Activated CD4-positive, CD25-positive, alpha-beta regulatory T cell treated with anti-CD3 and anti-CD28 coated beads, Interleukin-2, amount 50 U/mL, for 72 hours (primary cell): ENCODE measurements around the gene FAAP20.

Experiments
- DNase-seq: peaks from one replicate; pipeline ENCODE4 v3.0.0; 2021

The FAAP20 gene

DNA sequence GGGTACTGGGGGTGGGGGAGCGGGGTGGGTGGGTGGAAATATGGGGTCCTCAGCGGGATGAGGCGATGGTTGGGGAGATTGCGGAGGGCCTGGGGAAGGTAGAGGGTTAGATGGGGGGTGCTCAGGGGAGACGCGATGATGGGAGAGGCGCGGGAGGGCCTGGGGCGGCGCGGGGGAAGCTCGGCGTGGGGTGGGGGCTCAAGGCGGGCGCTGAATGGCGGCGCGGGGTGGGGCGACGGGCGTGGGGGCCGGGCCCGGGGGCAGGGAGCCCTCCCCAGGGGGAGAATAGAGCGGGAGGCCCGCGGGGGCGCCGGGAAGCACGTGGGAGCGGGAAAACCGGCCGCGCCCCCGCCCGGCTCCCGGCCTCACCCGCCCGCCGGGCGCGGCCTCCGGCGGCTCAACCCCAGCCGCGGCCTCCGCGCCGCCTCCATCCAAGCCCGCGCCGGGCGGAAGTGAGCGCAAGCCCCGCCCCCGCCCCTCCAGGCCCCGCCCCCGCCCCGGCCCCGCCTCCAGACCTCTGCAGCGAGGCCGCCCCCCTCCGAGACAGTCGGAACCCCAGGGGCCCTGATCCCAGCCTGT is at the start of gene FAAP20:
TSS of gene FAAP20 (minus strand) at position 454 of the 579 bp plus-strand sequence. CDS start at position 431, 23 bp downstream.
- no peak for DNase-seq

GRCh38 chr1:2242814-2243725 is 48.5 kb upstream of the FAAP20 start:
- no peak for DNase-seq

GRCh38 chr1:2241820-2242219 is 47.2 kb upstream of the FAAP20 start:
- DNase-seq: no peak

- no peak for DNase-seq
These were observed 45.9 kb upstream of the FAAP20 start for GRCh38 chr1:2240270-2241156.

GRCh38 chr1:2239384-2239985 is 44.9 kb upstream of the FAAP20 start:
- no peak for DNase-seq

DNA sequence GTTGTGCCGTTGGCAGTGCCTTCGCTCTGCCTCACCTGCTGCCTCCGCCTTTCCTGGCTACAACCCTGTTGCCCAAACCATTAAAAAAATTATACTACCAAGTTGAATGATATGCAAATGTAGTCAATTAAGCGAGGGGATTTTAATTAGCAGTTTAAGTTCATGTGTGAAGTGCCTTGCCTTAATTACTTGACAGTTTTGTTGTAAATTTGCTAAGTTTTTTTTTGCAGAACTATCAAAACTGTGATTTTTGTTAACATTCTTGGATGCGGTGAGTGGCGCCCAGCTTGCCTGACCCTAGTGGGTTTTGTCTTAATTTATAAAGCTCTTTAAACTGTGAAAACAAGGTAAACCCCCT is 44.4 kb upstream of the FAAP20 start:
- no peak for DNase-seq

GRCh38 chr1:2238361-2239012 is 43.9 kb upstream of the FAAP20 start:
- DNase-seq: no peak

DNA sequence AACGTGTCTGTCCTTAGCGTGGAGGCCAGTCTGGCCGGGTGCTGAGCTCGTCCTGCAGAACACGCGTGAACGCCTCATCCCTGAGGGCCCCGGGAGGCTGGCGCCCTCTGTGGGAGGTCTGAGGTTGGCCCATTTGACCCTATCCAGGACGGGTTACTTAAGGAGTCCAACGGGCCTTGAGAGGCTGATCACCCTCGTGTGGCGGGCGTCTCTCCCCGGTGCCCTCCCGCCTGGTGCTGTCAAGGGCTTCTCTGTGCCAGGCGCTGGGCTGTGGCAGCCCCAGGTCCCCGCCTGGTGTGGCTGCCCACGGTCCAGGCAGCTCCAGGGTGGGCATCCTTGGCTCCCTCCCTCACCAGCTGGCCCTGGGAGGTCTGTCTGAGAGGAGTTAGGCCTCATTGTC is 43.2 kb upstream of the FAAP20 start:
- DNase-seq: no peak

GRCh38 chr1:2236695-2237677 is 42.4 kb upstream of the FAAP20 start:
- DNase-seq: peak; percentile 50

DNA sequence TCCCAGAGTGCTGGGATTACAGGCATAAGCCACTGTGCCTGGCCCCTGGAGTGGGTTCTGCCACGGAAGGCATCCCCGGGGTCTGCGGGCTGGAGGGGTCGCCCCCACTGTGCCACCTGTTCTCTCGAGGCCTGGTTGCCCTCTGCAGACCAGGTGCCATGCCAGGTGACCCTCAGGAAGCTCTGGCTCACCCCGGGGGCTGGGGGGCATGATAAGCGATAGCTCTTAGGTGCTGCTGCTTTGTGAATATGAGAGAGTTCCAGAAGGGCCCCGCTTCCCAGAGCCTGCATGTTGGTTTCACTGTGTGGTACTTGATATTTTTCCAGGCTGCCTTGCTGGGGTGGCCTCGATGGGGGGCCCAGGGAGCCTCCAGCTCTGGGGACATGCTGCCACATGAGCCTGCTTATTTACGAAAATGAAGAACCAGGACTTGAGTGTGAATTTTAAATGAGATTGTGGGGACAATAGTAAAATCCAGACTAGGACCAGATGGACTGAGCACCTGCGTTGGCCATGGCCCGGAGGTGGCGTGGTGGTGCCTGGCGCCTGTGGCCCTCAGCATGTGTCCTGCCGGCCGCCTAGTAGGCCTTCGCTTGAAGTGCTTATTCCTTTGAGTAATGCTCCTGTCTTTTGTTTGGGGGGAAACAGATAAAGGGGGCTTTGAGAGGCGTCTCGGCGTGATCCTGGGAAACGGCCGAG is 40.9 kb upstream of the FAAP20 start:
- no peak for DNase-seq

GRCh38 chr1:2234762-2235113 is 40.2 kb upstream of the FAAP20 start:
- no peak for DNase-seq

DNA sequence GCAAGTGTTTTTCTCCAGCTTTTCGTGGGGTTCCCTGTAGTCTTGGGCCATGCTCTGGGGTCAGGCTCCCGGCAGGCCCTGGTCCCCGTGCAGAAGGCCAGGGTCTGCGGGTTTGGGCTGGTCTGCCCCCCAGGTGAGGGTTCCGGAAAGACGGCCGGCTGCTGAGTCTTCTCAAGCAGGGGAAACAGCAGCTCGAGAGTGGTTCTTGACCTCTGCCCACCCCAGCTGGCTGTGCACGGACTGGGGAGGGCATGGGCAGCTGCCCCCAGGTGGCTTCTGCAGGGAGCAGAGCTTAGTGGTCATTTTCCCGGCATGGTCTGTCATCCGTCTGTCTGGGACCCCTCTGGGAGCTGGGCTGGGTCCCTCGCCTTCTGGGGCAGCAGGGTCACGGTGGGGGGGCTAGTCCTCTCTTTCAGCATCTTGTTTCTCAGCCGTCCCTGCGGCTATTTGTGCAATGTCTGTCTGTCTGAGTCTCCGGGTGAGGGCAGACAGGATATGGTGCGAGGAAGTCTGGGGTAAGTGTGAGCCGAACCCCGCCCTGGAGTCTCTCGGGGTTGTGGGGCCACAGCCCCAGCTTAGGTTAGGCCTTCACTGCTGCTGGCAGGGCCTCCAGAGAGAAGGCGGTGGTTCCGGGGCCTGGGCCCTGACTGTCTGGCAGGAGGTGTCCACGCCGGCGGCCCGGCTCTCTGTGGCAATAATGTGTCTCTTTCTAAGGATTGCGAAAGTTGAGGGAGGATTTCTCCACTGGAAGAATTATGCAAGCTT is 39.6 kb upstream of the FAAP20 start:
- DNase-seq: peak; percentile 61

DNA sequence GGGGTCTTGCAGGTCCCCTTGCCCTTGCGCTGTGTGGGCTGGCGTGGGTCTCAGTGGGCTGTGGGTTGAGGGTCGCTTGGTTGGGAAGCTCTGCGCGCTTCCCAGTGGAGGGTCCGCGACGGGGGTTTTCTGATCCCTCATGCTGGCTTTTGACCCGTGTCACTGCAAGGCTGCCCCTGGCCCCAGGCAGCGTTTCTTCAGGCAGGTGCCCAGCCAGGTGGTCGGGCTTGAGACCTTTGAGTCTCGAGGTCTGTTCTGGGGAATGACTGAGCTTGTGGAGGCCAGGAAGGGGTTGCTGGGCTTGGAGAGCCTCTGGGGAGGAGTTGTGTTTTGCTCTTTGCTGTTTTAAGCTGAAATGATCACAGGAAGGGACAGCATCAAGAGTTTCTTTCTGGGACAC is 38.9 kb upstream of the FAAP20 start:
- no peak for DNase-seq

DNA sequence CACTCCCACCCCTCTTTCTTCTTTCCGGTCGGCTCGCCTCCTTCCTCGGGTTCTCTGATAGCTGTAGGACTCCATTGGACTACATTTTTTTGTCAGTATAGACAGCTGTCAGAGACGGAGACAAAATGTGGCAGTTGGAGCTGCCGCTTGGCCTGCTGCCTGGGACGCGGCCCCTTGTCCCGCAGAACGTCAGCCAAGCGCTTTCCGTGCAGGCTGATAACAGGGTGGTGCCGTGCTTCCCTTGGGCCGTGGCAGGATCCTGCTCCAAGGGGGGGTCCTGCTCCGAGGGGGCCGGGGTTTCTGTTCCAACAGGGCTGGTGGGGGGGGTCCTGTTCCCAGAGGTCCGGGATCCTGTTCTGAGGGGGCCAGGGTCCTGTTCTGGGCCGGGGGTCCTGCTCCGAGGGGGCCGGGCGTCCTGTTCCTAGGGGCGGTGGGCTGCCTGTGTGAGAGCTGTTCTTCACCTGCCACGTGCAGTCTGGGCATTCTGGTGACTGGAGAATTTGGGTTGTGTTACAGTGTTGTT is 38.4 kb upstream of the FAAP20 start:
- DNase-seq: no peak

DNA sequence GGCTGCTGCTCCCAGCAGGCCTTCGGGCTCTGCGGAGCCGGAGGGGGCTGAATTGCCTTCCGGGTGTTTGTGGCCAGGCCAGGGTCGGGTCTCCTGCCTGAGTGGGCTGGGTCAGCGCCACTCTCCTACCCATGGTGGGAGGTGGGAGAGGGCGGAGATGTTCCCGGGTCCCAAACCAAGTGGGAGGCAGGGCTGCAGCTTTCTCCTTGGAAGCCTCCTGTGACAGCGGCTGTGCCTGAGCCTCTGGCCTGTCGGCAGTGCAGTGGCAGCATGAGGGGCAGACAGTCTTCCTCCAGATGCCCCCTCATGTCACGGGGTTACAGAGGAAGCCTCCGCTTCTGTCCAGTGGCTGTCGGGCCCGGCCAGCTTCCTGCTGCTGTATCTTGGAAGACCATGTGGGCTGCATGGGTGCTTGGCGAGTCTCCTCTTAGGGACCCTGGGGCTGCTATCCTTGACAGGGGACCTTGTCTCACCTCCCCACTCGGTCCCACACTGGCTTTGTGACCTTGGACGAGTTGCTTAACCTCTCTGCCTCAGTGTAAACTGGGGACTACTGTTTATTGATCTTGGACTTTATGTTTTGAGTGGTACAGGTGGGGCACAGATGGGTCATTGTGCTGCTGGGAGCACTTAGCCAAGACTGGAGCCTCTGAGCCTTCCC is 37.8 kb upstream of the FAAP20 start:
- DNase-seq: no peak

GRCh38 chr1:2231532-2232254 is 37.1 kb upstream of the FAAP20 start:
- DNase-seq: peak; percentile 70

DNA sequence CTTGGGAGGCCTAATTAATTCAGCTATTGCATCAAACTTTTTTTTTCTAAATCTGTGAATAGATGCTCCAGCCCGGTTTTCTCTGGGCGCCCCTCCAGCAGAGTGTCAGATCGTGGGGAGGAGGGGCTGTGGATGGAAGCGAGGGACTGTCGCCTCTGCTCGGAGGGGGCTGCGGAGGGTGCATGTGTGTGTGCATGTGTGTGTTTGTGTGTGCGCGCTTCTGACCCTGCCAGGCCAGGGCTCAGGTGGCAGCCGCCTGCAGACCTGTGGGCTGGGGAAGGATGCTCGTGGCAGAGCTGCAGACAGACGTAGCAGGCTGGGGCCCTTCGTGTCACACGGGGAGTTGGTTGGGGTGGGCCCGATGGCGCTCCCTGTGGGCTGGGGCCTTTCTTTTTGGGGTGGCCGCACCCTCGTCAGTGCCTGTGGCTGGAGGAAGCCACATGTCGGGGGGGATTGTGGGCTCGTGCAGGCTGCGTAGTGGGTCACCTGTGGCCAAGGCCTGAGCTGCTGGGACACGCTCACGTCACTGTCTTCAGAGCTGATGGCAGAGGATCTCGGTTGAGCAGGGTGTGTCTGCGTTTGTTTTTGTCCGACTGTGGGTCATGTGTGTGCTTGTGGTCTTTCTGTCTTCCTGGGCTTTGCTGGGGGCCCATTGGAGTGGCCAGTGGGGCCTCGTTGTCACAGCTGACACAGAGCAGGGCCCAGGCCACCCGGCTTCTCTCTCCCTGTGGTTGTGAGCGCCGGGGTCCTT is 36.4 kb upstream of the FAAP20 start:
- peak; percentile 47 for DNase-seq
